Measurements from ENCODE around the gene RFNG.

Gene RFNG

DNA sequence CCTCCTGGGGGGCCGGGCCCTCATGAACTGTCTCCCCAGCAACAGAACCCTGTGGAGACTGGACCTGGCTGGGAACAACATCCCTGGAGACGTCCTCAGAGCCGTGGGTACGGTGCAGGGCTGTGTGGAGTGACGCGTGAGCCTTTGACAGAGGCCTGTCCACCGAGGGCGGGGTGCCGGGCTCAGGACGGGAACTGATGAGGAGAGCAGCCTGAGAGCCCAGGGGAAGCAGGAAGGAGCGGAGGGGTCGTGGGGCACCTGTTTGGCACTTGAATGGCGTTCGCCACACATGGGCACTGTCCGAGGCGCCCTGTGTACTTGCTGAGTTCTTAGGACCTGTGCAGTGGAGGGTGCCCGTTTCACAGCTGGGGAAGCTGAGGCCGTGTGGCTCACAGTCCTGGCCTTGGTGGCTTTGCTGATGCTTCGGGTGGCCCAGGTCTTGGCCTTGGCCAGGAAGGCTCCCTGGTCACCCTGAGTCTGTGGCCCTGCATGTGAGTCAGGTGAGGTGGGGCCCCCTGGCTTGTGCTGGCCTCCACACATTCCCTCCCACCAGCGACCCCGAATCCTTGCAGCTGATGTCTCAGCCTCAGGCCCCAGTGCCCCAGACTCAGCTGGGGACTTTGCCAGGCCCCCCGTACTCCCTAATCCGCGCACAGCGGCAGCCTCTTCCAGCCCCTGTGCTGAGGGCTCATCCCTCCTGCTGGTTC is 26.1 kb downstream of the RFNG start:
- no peak for DNase-seq (ENCODE audit: low read depth)

DNA sequence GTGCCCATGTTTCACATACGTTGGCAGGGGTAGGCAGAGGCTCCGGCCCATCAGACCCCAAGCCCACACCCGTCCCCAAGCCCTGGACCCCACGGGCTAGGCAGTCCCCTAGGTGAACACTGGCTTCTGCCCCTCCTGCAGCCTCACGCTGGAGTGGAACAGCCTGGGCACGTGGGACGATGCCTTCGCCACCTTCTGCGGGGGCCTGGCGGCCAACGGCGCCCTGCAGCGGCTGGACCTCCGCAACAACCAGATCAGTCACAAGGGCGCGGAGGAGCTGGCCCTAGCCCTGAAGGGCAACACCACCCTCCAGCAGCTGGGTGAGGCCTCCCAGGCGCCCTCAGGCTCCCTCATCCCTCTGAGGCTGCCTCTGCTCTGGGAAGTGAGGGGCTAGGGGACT is 26.8 kb downstream of the RFNG start:
- no peak for DNase-seq (ENCODE audit: low read depth)

DNA sequence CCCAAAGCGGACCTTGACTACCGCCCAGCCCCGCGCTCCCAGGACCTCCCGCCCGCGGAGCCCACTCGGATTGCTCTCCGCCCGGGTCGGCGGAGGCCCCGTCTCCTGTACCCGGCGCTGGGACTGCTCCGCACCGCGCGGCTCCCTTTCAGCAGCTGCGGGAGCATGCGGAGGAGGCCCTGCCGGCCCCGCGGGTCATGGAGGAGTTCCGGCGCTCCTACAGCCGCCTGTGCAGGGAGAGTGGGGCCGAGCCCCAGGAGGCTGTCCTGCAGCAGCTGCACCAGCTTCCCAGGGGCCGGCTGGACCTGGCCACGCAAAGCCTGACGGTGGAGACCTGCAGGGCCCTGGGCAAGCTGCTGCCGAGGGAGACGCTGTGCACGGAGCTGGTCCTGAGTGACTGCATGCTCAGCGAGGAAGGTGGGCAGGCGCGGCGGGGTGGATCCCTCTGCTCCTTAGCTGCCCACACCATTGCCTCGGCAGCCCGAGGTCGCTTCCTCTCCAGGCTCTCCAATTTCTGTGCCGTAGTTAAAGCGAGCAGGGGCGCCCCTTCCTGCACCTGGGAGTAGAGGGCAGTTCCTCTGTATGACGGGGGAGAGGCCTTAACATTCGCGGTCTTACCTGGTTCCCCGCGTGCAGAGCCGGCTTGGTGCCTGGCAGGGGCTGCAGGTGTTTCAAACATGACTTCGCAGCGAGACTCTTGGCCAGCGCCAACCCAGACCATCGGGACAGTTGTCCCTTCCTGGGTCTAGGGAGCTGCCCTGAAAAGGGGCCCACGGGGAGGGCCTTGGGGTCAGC is 28.0 kb downstream of the RFNG start:
- DNase-seq (ENCODE audit: low read depth), result no peak

GRCh38 chr17:82022981-82023446 is 28.6 kb downstream of the RFNG start, which contains the start of gene LRRC45:
Gene LRRC45 (plus strand): TSS chr17:82023305. CDS start chr17:82023644, 339 bp downstream.
- DNase-seq (ENCODE audit: low read depth), result peak; percentile 99

DNA sequence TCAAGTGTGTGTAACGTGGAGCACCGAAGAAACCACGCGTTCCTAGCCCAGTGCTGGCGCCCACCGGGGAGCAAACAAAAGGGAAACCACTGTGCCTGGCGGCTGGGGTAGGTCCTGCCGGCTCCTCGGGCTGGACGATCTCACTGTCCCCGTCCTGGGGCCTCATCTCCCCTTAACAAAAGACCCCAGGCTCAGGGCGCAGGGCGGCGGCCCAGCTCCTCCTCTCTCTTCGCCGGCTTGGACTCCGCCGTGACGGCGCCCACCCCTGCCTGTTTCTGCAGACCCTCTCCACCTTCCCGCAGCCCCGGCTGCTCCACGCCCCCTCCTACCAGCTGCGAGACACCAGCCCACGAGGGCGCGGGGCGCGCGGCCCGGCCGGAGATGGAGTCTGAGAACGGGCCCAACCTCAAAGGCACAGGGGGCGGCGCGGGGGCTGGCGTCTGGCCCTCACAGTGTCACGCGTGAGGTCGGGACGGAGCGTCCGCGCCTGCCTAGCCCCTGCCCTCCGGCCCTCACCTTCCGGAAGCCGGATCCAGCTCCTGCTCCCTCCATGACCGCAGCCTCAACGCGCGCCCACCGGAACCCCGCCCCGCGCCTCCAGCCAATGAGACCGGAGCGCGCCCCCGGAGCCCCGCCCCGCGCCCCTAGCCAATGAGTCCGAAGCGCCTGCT is 29.2 kb downstream of the RFNG start, which contains the start of gene CENPX:
TSS of gene CENPX (minus strand) at position 569 of the 671 bp plus-strand sequence. CDS start at position 552, 17 bp downstream.
- DNase-seq (ENCODE audit: low read depth), result no peak

DNA sequence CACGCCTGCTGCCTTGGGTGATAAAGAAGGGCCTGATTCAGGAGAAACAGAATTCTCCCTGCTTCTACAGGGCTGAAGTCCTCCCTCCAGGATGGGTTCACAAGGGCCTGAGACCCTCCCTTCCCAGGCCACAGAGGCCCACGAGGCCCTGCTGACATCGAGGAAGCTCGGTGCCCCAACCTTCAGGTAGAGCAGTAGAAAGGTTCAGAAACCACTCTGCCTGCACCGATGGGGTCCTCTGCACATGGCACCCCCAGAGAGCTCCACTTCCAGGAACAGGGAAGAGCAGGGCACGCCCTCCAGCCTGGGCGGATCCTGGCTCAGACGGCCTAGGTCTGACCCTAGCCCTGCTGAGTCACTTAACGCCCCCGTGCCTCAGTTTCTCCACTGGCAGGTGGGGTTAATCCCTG is 29.7 kb downstream of the RFNG start:
- no peak for DNase-seq (ENCODE audit: low read depth)

DNA sequence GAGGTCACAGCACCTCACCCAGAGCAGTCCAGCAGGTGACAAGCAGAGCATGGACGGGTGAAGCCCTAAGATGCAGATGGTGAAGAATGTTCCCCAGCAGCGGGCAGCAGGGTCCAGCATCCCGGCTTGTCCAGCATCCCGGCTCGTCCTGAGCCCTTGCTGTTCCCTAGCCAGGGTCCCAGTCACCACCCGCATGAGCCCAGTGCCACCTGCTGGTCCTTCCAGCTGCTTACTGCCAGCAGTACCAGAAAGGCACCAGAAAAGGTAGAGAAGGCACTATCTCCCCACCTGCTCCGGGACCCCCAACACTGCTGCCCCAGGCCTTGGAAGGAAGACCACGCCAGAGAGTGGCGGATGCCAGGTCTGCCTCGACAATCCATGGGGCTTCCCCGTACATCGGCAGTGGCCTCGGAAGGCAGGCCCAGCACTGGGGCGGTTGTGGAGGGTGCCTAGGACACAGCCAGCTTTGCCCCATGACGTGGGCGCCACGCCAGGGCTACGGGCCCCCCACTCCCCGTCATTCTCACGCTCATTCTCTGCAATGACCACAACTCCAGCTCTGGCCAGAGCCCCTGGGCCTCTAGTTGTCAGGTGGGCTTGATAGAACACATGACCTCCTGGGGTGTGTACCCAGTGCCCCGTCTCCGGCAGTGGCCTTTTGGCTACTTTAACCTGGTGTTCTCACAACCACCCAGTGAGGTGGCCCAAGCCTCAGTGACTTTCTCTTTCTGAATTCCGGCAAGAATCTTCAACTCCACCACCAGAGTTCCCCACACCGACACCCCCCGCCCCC is 30.3 kb downstream of the RFNG start:
- peak; percentile 63 for DNase-seq (ENCODE audit: low read depth)

DNA sequence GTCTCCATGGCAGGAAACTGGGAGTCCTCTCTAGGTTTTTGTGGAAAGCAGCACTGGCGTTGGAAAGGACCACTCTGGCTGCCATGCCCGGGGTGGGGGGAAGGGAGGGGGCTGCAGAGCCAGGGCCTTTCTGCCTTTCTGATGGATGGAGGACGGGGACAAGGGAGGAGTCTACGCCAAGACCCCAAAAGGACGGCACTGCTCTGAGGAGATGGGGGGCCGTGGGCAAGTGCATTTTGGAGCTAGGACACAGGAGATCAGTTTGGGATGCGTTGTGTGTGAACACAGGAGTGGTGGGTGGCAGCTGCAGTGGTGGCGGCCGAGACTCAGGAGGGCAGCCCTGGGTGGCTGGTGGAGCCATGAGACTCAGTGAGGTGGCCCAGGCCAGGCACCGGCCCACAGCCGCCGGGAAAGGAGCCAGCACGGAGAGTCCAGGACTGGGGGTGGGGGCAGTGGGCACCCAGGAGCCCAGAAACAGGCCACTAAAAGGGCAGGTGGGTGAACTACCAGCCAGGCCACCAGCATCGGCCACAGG is 31.0 kb downstream of the RFNG start:
- DNase-seq (ENCODE audit: low read depth), result no peak

- DNase-seq (ENCODE audit: low read depth), result no peak
Measured at GRCh38 chr17:82019690-82020571, 31.7 kb downstream of the RFNG start.

DNA sequence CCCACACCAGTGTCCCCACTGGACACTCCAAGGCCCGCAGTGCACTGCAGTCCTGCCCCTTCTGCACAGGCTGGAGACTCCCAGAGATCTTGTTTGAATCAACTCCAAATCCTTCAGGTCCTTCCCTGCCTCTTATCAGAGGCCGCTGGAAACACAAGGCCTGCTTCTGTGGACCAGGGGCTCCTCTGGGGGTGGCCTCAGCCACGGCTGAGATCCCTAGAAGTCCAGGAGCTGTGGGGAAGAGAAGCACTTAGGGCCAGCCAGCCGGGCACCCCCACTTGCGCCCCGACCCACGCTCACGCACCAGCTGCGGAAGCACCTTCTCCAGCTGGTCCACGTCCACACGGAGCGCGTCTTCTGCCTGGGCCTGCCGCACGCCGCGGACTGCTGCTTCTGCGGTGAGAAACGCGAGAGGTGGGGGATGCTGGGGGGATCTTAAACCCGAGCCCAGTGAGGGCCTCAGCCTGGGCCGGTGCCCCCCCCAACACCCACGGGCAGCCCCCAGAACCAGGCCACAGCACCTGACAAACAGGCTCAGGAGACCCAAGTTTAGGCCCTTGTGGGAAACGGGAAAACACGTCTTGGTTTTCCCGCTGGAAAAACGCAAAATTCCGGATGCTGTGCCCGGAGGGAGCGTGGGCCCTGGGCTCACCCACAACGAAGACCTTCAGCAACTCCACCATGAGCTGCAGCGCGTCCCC is 32.5 kb downstream of the RFNG start:
- no peak for DNase-seq (ENCODE audit: low read depth)

DNA sequence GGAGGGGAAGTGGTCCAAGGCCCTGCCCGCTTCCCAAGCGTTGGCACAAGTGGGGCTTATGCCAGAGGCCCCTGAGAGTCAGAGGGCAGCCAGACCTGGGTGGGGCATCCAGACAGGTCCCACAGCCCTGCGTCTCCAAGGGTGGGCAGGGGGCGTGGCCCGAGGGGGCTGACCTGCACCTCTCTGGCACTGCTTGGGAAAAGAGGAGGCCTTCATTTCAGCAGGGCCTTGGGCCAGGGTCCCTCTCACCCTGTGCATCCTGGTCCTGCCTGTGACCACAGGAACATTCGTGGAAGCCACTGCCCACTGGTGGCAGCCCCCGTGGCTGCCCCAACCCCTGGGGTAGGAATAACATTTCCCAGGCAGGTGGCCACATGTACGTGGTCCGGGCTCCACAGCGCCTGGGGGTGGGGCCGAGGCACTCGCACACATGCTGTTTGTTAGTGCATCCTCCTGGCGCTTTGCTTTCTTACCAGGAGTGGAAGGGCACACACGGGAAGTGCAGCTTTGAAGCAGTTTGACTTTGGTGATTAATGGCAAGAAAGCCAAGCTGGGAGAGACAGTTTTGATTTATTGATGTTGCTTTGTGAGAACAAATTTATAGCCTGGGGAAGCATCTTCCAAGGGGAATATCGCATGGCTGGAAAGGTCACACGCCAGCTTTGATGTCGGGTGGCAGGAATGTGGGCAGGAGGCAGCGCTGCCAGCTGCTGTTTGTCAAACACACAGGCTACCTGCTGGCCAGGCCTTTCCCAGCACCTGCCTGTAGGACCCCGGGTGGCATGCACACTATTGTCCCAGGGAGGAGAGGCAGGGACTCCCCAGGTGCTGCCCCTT is 33.2 kb downstream of the RFNG start:
- DNase-seq (ENCODE audit: low read depth), result no peak

GRCh38 chr17:82017612-82018151 is 33.9 kb downstream of the RFNG start:
- DNase-seq (ENCODE audit: low read depth), result no peak

DNA sequence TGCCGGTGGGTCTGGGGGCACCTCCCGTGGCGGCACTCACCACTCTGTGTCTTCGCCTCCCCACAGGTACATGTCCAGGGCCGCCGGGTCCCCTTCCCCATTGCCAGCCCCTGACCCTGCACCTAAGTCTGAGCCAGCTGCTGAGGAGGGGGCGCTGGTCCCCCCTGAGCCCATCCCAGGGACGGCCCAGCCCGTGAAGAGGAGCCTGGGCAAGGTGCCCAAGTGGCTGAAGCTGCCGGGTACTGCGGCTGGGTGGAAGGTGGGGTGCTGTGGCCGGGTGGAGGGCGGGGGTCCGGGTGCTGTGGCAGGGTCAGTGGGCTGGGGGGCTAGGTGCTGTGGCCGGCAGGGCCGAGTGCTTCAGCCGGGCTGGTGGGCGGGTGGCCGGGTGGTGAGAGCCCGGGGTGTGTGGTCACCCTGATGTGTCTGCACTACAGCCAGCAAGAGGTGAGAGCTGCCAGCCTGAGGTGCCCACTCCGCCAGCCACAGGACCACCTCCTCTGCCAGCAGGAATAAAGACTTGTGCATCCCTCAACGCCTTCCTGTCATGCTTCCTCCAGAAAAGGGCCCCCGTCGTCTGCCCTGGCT is 34.6 kb downstream of the RFNG start:
- DNase-seq (ENCODE audit: low read depth), result no peak

DNA sequence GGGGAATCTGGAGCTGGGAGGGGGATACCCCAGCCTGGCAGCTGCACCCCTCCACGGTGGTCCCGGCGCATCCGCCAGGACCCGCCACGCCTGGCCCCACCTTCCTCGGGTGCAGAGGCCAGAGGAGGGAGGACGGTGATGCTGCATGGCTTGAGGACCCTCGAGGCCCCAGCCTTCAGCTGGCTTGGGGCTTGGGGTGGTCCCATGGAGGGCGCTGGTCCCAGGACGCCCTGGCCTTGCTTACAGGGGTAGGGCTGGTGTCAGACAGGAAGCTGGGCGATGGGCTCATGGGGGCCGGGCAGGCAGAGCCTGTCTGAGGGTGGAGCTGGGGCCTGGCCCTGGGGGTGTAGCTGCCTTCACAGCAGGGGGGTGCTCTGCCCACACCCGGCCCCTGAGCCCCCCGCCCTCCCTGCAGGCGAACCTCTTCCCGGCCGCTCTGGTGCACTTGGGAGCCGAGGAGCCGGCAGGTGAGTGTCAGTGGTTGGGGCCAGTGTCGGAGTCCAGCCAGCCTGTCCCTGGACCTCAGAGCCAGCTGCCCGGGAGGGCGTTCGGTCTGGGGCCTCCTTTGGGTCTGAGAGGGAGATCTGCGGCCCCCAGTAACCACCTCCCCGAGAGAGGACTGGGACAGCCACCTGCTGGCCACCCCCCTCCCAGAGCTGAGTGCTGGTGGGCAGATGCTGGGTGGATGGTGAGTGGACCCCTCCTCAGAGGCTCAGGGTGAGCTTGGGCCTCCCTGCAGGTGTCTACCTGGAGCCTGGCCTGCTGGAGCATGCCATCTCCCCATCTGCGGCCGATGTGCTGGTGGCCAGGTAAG is 35.3 kb downstream of the RFNG start:
- DNase-seq (ENCODE audit: low read depth), result no peak

DNA sequence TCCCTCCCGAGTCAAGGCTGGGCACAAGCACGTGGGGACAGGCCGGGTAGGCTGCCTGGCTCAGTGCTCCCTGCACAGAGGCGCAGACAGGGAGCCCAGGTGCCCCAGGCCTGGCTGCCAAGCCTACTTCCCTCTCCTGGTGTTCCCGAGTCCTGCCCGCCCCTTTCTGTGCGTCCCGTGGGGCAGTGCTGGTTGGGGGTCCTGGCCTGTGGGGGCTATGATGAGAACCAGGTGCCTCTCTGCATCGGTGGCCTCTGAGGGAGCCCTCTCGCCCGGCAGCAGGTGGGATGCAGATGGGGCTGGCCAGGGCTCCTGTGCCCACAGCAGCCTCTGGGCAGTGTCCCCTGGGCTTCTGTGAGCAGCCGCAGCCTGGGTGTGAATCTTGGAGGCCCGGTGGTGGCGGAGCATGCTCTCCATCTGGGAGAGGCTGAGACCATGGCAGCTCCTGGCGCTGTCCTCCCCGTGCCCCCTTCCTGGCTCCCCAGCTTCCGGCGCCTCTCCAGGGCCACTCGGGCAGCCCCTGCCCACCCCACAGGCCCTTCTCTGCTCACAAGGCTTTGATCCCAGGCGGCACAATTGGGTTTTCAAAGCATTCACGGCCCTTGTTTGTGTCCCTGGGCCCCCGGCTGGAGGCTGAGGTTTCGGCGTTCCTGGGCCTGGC is 36.2 kb downstream of the RFNG start:
- DNase-seq (ENCODE audit: low read depth), result no peak

GRCh38 chr17:82014971-82015310 is 36.7 kb downstream of the RFNG start:
- no peak for DNase-seq (ENCODE audit: low read depth)

GRCh38 chr17:82014432-82014831 is 37.2 kb downstream of the RFNG start:
- no peak for DNase-seq (ENCODE audit: low read depth)

Data from fibroblast of the conjunctiva (primary cell).